ENCODE results near the gene NFYC.

Gene NFYC

DNA sequence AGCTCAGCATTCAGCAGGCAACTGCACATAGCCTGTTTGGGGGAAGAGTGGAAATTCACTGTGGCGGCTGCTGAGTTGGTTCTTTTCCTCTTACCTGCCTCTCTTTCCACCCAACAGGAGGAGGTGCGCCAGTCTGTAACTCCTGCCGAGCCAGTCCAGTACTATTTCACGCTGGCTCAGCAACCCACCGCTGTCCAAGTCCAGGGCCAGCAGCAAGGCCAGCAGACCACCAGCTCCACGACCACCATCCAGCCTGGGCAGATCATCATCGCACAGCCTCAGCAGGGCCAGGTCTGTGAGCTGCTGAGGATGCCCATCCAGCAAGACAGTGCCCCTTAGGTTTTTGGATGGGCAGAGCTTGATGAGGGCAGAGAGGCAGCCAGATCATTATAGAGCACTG is 66.5 kb downstream of the NFYC start:
- H3K9ac ChIP-seq (ENCODE audit: low read depth, low read length, poor library complexity, severe bottlenecking) = no peak overlapping the region
- H3K4me3 ChIP-seq (ENCODE audit: low read length, poor library complexity, severe bottlenecking) = no peak overlapping the region
- no peaks in the 10 kb centered on the region for H3K79me2 ChIP-seq (ENCODE audit: insufficient read depth, low read length)

DNA sequence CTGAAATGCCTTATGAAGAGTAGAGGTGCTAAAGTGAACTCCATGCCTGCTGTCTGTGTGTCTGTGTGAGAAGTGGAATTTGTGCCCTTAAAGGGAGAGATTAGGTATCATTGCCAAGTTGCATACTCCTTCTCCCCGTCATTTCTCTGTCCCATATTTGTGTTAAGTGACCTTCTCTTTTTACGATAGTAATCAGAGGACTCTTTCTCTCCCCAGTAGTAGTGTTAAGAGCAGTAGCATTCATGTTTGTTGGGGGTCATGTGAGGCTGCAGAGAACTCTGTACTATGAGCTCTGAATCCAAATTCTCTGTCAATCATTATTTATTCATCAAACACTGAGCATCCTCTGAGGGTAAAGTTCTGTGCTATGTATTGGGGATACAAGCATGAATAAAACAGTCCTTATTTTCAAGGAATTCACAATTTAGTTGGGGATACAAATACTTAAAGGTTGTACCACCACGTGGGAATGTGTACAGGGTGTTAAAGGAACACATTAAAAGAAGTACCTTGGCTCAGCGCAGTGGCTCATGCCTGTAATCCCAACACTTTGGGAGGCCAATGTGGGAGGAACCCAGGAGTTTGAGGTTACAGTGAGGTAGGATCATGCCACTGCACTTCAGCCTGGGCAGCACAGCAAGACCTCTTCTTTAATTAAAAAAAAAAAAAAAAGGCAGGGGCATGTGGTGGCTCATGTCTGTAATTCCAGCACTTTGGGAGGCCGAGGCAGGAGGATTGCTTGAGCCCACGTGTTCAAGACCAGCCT is 67.3 kb downstream of the NFYC start:
- no peaks in the 10 kb centered on the region for H3K79me2 ChIP-seq (ENCODE audit: insufficient read depth, low read length)
- H3K4me3 ChIP-seq (ENCODE audit: low read length, poor library complexity, severe bottlenecking) = no peak overlapping the region
- peaks cover 93% of the 10 kb centered on the region; the same call in 1 of the 2 replicates for H3K36me3 ChIP-seq (ENCODE audit: insufficient read depth, low read length)
- no peaks in the 10 kb centered on the region for H3F3A ChIP-seq (ENCODE audit: low read depth)
- no peak for TF ChIP-seq EZH2phosphoT487 (IDR thresholded peaks at IDR 0.05; ENCODE audit: borderline replicate concordance)
- TF ChIP-seq, protein P1, sequence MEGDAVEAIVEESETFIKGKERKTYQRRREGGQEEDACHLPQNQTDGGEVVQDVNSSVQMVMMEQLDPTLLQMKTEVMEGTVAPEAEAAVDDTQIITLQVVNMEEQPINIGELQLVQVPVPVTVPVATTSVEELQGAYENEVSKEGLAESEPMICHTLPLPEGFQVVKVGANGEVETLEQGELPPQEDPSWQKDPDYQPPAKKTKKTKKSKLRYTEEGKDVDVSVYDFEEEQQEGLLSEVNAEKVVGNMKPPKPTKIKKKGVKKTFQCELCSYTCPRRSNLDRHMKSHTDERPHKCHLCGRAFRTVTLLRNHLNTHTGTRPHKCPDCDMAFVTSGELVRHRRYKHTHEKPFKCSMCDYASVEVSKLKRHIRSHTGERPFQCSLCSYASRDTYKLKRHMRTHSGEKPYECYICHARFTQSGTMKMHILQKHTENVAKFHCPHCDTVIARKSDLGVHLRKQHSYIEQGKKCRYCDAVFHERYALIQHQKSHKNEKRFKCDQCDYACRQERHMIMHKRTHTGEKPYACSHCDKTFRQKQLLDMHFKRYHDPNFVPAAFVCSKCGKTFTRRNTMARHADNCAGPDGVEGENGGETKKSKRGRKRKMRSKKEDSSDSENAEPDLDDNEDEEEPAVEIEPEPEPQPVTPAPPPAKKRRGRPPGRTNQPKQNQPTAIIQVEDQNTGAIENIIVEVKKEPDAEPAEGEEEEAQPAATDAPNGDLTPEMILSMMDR (conservative IDR thresholded peaks at IDR 0.05; ENCODE audit: low read length) = no peak
- peaks cover 6% of the 10 kb centered on the region for H3K4me1 ChIP-seq (ENCODE audit: insufficient read depth, low read length, poor library complexity, severe bottlenecking)
- no peaks in the 10 kb centered on the region for H3K9me3 ChIP-seq (ENCODE audit: insufficient read depth, low read depth, low read length)
- H3K4me2 ChIP-seq (ENCODE audit: low read depth, low read length, poor library complexity, severe bottlenecking) = no peak overlapping the region
- H3K9me2 ChIP-seq (replicated peaks; ENCODE audit: low read depth, low read length) = no peaks in the 10 kb centered on the region
- H3K9ac ChIP-seq (ENCODE audit: low read depth, low read length, poor library complexity, severe bottlenecking) = no peak overlapping the region
- H3K27me3 ChIP-seq (ENCODE audit: insufficient read depth, low read length, poor library complexity, severe bottlenecking) = no peaks in the 10 kb centered on the region
- no peaks in the 10 kb centered on the region for H4K20me1 ChIP-seq (ENCODE audit: insufficient read depth, low read length, poor library complexity, severe bottlenecking)
- H2AFZ ChIP-seq (ENCODE audit: low read length) = no peak overlapping the region

More for the DNA sequence above, 66.5 kb downstream of the NFYC start:
- peaks cover 96% of the 10 kb centered on the region; the same call in 1 of the 2 replicates for H3K36me3 ChIP-seq (ENCODE audit: insufficient read depth, low read length)
- H3K9me2 ChIP-seq (replicated peaks; ENCODE audit: low read depth, low read length) = no peaks in the 10 kb centered on the region
- no peaks in the 10 kb centered on the region for H3K4me1 ChIP-seq (ENCODE audit: insufficient read depth, low read length, poor library complexity, severe bottlenecking)
- H3K4me2 ChIP-seq (ENCODE audit: low read depth, low read length, poor library complexity, severe bottlenecking) = no peak overlapping the region
- H2AFZ ChIP-seq (ENCODE audit: low read length) = no peak overlapping the region
- H3F3A ChIP-seq (ENCODE audit: low read depth) = no peaks in the 10 kb centered on the region
- TF ChIP-seq EZH2phosphoT487 (IDR thresholded peaks at IDR 0.05; ENCODE audit: borderline replicate concordance) = no peak
- TF ChIP-seq, protein P1 (conservative IDR thresholded peaks at IDR 0.05; ENCODE audit: low read length) = no peak
- H3K9me3 ChIP-seq (ENCODE audit: insufficient read depth, low read depth, low read length) = no peaks in the 10 kb centered on the region
- no peaks in the 10 kb centered on the region for H3K27me3 ChIP-seq (ENCODE audit: insufficient read depth, low read length, poor library complexity, severe bottlenecking)
- H4K20me1 ChIP-seq (ENCODE audit: insufficient read depth, low read length, poor library complexity, severe bottlenecking) = no peaks in the 10 kb centered on the region

DNA sequence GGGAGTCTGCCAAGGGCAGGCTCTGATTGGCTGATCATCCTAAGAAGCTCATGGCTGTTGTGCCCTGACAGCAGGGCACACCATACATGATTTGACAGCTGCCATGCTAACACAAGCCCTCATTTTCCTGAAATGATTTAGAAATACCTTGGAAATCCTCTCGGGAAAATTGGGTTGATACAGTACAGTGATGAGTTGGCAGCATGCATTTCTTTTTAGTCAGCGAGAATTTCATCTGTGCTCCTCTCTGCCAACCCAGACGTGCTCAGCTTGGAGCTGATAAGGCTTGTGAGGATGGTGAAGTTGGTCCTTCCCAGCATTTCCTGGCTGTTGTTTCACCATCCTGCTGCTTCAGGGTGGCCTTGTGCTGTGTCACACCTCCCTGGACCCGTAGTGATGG is 69.5 kb downstream of the NFYC start:
- Histone ChIP-seq H3K9me3 (ENCODE audit: insufficient read depth, low read depth, low read length) (no peaks in the 10 kb centered on the region), H3K4me3 (ENCODE audit: low read length, poor library complexity, severe bottlenecking) (no peak overlapping the region), H3K9me2 (replicated peaks; ENCODE audit: low read depth, low read length) (no peaks in the 10 kb centered on the region), H3K36me3 (ENCODE audit: insufficient read depth, low read length) (peaks cover 93% of the 10 kb centered on the region; the same call in 1 of the 2 replicates), H3K4me1 (ENCODE audit: insufficient read depth, low read length, poor library complexity, severe bottlenecking) (peaks cover 18% of the 10 kb centered on the region), H3K4me2 (ENCODE audit: low read depth, low read length, poor library complexity, severe bottlenecking) (no peak overlapping the region), H3K27me3 (ENCODE audit: insufficient read depth, low read length, poor library complexity, severe bottlenecking) (no peaks in the 10 kb centered on the region), H3K9ac (ENCODE audit: low read depth, low read length, poor library complexity, severe bottlenecking) (no peak overlapping the region), H2AFZ (ENCODE audit: low read length) (no peak overlapping the region), H4K20me1 (ENCODE audit: insufficient read depth, low read length, poor library complexity, severe bottlenecking) (no peaks in the 10 kb centered on the region), H3K79me2 (ENCODE audit: insufficient read depth, low read length) (no peaks in the 10 kb centered on the region), H3F3A (ENCODE audit: low read depth) (no peaks in the 10 kb centered on the region)
- TF ChIP-seq, protein P1 (conservative IDR thresholded peaks at IDR 0.05; ENCODE audit: low read length) = no peak
- no peak for TF ChIP-seq EZH2phosphoT487 (IDR thresholded peaks at IDR 0.05; ENCODE audit: borderline replicate concordance)
